Fibroblast of villous mesenchyme (primary cell): ENCODE measurements around the gene SYNJ2. TPM values are rescaled to one million over a fixed set of nuclear protein-coding genes. Genes with fewer than 3 reads are reported as not detected.

ENCODE experiments used
- DNase-seq: peaks from one replicate; pipeline ENCODE4 v3.0.0-alpha.2; 2010; ENCODE audit warnings: low read depth
- H3K4me3 ChIP-seq: 2 replicates; pipeline ENCODE4 v1.5.1; 2011; ENCODE audit warnings: low read depth, mild to moderate bottlenecking, low read length
- CTCF ChIP-seq: IDR thresholded peaks from 2 replicates; pipeline ENCODE4 v1.5.1; 2012; ENCODE audit warnings: low read depth, mild to moderate bottlenecking, low read length; ENCODE audit not compliant: insufficient read depth
- total RNA-seq: library from RNA; depleted of rRNA; stranded (reverse); fragments of >200 nt; gene quantifications from 2 replicates; pipeline ENCODE4 v1.2.3, GENCODE V29; 2012

Gene SYNJ2
- total RNA-seq, 1 donor: 53.1 TPM

GRCh38 chr6:158026901-158027589 is 45.4 kb downstream of the SYNJ2 start:
- TF ChIP-seq CTCF: no peak
- DNase-seq: no peak
- H3K4me3 ChIP-seq: no peak overlapping the region

- H3K4me3 ChIP-seq: no peak overlapping the region
- TF ChIP-seq CTCF: no peak
- no peak for DNase-seq
Measured at GRCh38 chr6:158027590-158028285, 46.1 kb downstream of the SYNJ2 start.

- no peak for DNase-seq
- TF ChIP-seq CTCF: no peak
- H3K4me3 ChIP-seq: no peak overlapping the region
Measured at GRCh38 chr6:158028421-158028820, 46.8 kb downstream of the SYNJ2 start.

- no peak for DNase-seq
- TF ChIP-seq CTCF: no peak
- no peak overlapping the region for H3K4me3 ChIP-seq
Measured at GRCh38 chr6:158028876-158029275, 47.2 kb downstream of the SYNJ2 start.

GRCh38 chr6:158029668-158030230 is 48.1 kb downstream of the SYNJ2 start:
- no peak for TF ChIP-seq CTCF
- no peak overlapping the region for H3K4me3 ChIP-seq
- DNase-seq: no peak

- no peak overlapping the region for H3K4me3 ChIP-seq
- TF ChIP-seq CTCF: no peak
- DNase-seq: no peak
Measured at GRCh38 chr6:158030380-158031300, 49.0 kb downstream of the SYNJ2 start.
